GM19099 (cell line): ENCODE results near the gene ERC1.

ENCODE experiments used
- POLR2A ChIP-seq: IDR thresholded peaks from 3 replicates; pipeline ENCODE4 v1.6.1; 2011; ENCODE audit warnings: low read depth; ENCODE audit not compliant: insufficient read length; ENCODE audit errors: extremely low read depth

The ERC1 gene

DNA sequence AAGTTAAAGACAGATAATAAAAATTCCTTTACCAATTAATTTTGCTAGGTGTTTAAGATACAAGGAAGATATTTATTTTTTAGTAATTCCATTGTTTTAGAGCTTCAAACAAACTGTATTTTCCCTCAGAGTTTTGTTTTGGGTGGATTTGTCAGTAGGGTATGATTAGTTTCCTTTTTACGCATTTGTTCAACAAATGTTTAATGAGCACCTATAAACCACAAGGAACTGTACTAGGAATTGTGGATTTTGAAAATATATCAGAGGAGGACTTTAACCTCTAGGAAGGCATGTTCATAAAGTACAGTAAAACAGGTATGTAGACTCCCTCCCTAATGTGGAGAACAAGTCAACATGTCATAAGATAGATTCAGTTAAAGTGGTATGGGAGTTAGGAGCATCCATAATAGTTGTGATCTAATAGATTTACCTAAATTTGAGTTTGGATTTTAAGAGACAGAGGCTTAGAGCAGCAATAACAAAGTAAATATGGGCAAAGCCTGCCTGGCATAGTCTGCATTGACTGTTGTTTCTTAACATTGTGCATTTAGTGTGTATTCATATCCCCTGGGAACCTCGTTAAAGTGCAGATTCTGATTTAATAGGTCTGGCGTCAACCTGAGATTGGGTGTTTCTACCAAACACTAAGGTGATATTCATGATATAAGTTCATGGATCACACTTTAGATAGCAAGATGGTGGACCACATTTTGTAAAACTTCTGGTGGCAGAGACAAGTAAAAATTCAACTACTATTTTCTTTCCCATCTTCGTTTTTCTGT lies 232.0 kb downstream of the ERC1 start:
- TF ChIP-seq POLR2A, result no peak

DNA sequence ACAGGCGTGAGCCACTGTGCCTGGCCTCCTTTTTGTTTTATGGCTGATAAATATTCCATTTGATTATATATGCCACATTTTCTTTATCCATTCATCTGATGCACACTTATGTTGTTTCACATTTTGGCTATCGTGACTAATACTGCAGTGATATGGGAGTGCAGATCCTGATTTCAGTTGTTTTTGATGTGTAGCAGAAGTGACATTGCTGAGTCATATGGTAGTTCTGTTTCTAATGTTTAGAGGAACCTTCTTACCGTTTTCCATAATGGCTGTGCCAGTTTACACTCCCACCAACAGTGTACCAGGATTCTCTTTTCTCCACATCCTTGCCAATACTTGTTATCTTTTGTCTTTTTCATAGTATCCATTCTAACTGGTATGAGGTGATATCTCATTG lies 235.9 kb downstream of the ERC1 start:
- no peak for TF ChIP-seq POLR2A

DNA sequence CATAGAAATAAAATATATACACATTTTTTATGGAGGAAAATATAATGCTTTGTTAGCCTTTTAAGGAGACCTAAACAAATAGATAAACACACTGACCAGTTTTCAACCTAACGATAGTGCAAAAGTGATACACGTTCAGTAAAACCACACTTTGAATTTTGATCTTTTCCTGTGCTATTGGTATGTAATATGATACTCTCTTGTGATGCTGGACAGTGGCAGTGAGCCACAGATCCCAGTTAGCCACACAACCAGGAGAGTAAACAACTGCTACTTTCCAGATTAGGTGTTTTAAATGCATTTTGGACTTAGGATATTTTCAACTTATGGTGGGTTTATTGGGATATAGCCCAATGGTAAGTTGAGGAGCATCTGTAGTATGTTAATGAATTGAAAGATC lies 243.1 kb downstream of the ERC1 start:
- no peak for TF ChIP-seq POLR2A

DNA sequence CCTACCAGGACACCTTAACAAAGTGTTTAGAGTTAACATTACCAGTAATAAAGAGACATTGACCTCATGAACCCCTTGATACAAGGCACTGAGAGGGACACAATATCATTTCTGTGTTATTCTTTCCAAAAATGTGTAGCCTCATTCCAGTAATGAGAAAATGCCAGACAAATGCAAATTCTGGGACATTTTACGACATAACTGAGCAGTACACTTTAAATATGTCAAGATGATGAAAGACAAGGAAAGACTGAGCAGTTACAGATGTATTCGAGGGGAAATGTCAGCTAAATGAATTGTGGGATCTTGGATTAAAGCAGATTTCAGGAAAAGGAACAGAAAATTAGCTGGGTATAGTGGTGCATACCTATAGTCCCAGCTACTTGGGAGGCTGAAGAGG lies 255.6 kb downstream of the ERC1 start:
- no peak for TF ChIP-seq POLR2A

DNA sequence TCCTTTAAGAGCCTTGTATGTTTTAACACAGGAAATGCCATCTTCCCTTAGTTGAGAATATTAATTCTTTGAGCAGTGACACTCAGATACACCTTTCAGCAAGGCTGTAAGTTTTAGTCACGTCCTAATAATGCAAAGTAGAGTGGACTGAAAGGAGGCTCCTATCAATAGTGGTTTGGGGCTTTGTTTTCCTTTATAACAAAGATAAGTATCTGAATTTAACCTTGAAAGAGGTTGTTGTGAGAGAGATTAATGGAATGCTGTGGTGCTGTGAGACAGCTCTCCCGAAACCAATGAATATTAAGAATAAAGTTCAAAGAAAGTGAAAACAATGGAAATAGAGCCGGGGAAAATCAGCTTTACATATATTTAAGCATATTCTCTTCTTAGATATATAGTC lies 259.6 kb downstream of the ERC1 start:
- no peak for TF ChIP-seq POLR2A

DNA sequence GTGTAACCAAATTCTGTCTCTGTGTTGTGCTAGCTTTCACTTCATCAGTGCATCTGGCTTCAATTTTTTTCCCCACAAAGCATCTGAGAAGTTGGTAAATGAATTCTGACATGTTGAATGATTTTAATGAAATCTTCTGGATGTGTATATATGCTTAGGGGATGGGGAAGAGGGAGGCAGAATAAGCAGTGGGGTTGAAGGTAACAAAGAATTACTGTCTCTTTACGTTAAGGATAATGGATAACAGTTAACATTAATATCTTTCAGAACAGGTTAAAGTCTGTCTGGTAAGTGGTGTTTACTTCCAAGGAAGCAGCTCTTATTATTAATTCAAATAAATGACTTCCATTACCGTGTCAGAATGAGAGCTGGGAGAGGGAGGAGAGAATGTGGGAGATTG lies 261.7 kb downstream of the ERC1 start:
- no peak for TF ChIP-seq POLR2A

DNA sequence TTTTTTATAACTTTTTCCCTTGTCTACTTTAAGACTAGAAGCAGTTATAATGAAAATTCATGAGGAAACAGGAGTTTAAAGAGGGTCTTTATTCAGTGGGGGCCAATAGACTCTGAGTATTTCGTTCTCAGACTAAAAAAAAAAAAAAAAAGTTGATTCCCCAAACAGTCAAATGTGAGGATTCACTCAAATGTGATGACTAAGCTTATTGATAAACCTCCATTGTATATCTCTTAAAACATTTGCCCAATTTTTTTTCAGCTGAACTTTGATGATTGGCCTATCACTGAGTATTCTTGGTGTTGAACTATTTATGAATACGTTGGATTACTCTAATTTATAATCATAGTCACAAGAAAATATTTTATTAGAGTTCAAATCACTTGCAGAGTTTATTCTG lies 265.3 kb downstream of the ERC1 start:
- no peak for TF ChIP-seq POLR2A

DNA sequence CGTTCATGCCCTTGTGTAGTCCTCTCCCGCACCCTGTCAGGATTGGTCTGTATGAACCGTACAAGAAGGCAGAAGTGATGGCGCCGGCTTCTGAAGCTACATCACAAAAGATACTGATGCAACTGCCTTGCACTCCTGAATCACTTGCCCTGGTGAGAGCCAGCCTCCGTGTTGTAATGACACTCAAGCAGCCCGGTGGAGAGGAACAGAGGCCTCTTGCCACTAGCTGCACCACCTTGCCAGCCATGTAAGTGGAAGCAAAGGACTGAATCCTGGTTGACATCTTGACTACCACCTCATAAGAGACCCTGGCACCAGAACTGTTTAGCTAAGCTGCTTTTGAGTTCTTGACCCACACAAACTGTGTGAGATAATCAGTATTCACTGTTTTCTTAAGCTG lies 266.0 kb downstream of the ERC1 start:
- no peak for TF ChIP-seq POLR2A

DNA sequence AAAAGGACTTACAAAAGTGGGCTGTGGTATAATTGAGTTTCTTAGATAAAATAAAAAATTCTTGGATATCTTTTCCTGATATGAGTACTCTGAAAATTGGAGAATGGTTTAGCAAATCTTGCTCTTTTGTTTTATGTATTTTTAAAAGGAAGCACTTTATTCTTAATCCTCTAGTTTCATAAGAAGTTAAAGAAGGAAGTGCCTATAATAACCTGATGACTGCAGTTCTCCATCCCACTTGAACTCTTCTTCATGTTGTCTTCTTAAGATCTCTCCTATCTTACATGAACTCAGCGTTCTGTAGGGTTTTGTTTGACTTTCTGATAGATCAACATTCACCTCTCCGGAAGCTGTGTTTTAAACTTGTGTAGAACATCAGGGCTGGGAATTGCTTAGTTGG lies 271.0 kb downstream of the ERC1 start:
- no peak for TF ChIP-seq POLR2A

DNA sequence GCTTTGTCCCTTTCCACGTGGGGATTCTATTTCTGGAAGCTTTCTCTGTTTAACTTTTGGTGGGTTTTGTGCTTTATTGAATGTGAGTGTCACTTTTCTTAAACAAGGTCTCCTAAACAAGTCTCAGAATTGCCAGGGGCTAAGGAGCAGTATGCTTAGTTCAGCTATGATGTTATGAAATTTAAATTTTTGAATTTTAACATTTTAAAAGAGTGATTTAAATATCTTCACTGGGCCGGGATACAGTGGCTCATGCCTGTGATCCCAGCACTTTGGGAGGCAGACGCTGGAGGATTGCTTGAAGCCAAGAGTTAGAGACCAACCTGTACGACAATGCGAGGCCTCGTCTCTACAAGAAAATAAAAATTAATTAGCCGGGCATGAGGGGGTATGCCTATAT lies 276.2 kb downstream of the ERC1 start:
- TF ChIP-seq POLR2A, result no peak

DNA sequence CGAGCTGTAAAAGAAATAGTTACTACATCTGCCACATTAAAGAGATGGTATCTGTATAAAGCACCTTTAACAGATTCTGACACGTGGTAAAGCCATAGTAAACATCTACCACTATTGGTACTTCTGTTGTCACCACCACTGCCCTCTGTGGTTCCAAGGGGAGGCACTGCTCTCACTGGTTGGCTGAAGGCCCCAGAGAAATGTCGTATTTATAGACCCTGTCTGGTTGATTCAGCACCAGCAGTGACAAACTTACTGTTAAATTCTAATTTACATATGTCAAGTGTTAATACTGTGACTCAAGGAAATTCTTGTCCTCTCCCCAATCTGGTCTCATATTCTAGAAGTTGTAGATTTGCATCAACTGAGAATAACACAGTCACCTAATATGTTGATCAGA lies 281.1 kb downstream of the ERC1 start:
- no peak for TF ChIP-seq POLR2A

DNA sequence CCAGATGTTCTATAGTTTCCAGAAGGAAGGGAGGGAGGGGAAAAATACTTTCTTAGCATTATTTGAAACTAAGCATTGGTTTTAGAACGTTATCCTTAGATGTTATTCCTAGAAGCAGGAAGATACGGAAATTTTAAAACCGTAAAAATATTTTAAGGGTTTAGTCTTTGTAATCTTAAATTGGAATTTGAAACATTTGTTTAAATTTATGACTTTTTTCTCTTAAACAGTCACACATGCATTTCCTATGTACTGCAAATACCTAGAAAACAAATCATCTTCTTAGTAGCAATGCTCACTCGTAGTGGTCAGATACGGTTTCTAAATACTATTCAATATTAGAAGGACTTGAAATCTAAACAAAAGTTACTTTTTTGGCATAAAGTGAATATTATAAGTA lies 282.0 kb downstream of the ERC1 start:
- TF ChIP-seq POLR2A, result no peak

DNA sequence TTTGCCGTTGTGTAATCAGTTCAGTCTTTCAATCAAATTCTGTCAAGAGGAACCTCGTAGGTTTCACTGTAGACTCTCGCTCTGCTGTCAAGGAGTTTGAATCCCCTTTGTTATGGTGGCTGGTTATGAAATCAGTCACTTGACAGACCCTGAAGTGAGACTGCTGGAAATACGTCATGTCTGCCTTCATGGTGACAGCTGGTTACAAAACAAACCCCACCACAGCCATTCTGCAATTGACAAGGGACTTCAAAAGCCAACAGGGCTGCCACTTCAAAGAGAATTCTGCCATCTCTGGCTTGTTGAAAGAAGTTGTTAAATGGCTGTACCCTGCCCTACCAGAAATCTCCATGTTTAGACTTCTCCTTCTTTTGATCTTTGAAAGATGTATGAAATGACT lies 286.9 kb downstream of the ERC1 start:
- no peak for TF ChIP-seq POLR2A

DNA sequence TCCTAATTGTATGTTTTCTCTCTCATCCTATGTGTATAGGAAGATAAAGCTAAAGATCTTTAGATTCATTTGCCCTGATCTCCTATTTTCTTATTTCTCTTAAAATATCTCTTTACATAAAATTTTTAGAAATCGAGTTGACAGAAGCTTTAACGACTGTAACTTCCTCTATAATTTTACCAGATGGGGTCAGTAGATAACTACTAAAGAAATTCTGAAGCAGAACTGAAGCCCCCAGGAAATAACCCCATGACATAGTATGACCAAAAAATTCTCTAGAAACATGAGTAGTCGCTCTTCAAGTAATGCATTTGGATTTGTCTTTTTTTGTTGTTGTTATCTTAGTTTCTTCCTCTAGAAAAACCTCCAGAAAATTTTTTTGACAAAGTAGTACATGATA lies 288.0 kb downstream of the ERC1 start:
- no peak for TF ChIP-seq POLR2A

DNA sequence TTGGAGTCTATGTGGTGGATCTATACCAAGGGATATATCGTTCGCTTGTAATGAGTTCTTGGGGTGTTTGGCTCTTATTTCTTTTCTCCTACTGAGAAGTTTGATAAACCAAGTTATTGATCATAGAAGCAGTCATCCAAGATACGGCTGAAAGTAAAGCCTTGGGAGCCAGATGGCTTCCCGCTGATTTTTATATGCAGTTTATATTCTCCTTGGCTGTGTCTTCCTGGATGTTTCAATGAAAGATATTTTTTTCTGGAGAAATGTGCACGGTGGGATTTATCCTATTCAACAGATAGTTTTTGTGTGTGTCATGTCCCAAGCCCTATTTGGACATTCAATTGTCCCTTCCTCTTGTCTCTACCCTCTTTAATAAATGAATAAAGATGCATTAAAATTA lies 289.0 kb downstream of the ERC1 start:
- TF ChIP-seq POLR2A, result no peak

DNA sequence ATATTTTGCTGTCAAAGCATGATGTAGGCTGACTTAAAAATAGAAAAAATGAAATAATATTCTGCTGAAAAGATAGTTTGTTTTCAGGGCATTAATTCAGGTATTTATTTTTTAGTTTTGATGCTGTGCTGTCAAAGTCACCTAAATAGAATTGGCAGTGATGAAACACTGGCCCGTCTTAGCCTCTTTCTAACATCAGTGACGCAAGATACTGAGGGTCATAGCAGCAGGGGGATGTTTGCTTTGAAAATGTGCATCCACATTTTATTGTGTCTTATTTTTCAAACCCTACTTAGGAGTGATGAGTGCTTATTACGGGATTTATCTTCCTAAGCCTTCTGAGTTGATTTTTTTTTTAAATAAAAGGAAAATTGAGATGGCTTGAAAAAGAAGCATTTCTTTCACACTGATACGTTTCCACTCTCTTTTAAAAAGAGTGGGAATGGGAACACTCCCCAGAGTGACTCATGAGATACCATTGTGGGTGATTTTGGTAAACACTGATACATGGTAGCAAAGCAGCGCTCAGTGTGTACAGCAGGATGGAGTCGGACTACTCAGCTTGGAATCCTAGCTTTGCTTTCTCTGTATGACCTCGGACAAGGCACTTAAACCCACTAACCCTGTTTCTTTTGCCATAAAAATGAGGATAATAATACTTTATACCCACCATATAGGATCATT lies 290.8 kb downstream of the ERC1 start:
- no peak for TF ChIP-seq POLR2A
